SKM-1 (cell line): ENCODE measurements around the gene IL18R1.
"Not testable (repeated sequence)": the region's sequence is repeated elsewhere in the genome, so short reads cannot be mapped to it uniquely, and the experiment has no call there.

ENCODE experiments used
- DNase-seq: peaks from one replicate; lab custom pipeline; 2025; ENCODE audit not compliant: unreplicated experiment; lab: John Stamatoyannopoulos, UW

IL18R1 gene

GRCh38 chr2:102355526-102356380, at the start of gene IL18R1:
TSS of gene IL18R1 (plus strand) at chr2:102355796. CDS start at chr2:102362661, 6,865 bp downstream.
- peak; percentile 28 for DNase-seq

GRCh38 chr2:102306125-102306524, 49.5 kb upstream of the IL18R1 start:
- DNase-seq: no peak

GRCh38 chr2:102310964-102311640, 44.5 kb upstream of the IL18R1 start, which contains the start of gene IL1RL1:
TSS of gene IL1RL1 (plus strand) at chr2:102311563. CDS start at chr2:102338265, 26,702 bp downstream.
- DNase-seq: peak; percentile 72

- DNase-seq: no peak
Measured at GRCh38 chr2:102313025-102313424, 42.6 kb upstream of the IL18R1 start.

- DNase-seq: no peak
Measured at GRCh38 chr2:102313471-102313870, 42.1 kb upstream of the IL18R1 start.

- no peak for DNase-seq
Measured at GRCh38 chr2:102313950-102314349, 41.6 kb upstream of the IL18R1 start.

GRCh38 chr2:102315921-102316320, 39.7 kb upstream of the IL18R1 start:
- DNase-seq: no peak

GRCh38 chr2:102317715-102318114, 37.9 kb upstream of the IL18R1 start:
- DNase-seq: no peak

- no peak for DNase-seq
Measured at GRCh38 chr2:102318437-102318836, 37.2 kb upstream of the IL18R1 start.

- DNase-seq: no peak
Measured at GRCh38 chr2:102321941-102322719, 33.5 kb upstream of the IL18R1 start.

- not testable (repeated sequence) for DNase-seq
Measured at GRCh38 chr2:102324914-102325313, 30.7 kb upstream of the IL18R1 start.

- no peak for DNase-seq
Measured at GRCh38 chr2:102331311-102331980, 24.1 kb upstream of the IL18R1 start.

GRCh38 chr2:102334486-102334885, 21.1 kb upstream of the IL18R1 start:
- no peak for DNase-seq

- no peak for DNase-seq
Measured at GRCh38 chr2:102335871-102336366, 19.7 kb upstream of the IL18R1 start.

- no peak for DNase-seq
Measured at GRCh38 chr2:102336502-102336945, 19.1 kb upstream of the IL18R1 start.

- no peak for DNase-seq
Measured at GRCh38 chr2:102337012-102337411, 18.6 kb upstream of the IL18R1 start.

GRCh38 chr2:102337481-102338386, 17.9 kb upstream of the IL18R1 start:
- no peak for DNase-seq

- peak; percentile 48 for DNase-seq
Measured at GRCh38 chr2:102340778-102341177, 14.8 kb upstream of the IL18R1 start.

- no peak for DNase-seq
Measured at GRCh38 chr2:102342888-102343287, 12.7 kb upstream of the IL18R1 start.
